ENCODE measurements around the gene ARAP1. TPM values are rescaled to one million over a fixed set of nuclear protein-coding genes. Genes with fewer than 3 reads are reported as not detected.

ARAP1 gene
- total RNA-seq, 2 experiments from 2014 or later = 77.7 to 91.5 TPM

DNA sequence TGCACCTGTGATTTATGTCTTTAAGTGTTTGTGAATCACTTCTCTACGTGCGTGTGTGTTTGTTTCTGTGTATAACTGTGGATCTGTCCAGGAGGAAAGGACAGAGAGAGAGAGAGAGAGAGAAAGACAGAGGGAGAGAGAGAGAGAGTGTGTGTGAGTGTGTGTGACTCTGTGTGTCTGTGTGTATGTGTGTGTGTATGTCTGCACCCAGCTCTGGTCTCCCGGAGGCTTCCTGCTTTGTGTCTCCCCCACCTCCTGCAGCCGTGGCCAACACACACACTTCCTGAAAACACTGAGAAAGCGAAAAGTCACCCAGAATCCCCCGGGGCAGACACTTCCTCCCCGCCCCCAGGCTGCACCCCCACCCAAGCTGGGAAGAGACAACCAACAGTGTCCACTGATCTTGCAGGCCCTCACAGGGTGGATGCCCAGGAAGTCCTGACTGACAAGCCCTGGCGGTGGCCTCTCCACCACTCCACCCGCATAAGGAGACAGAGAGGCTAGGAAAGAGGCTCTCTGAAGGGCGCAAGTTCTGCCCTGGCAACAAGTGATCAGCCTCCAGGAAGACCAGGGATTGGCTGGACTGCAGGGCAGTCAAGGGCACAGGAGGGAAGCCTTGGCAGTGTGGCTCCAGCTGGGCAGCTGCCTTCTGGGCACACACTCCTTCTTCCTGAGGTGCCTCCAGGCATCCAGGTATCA, 30.0 kb downstream of the ARAP1 start:
- H3K27ac Mint-ChIP-seq = peak overlapping the region; percentile 95
- H3K36me3 Mint-ChIP-seq (ENCODE audit: low read depth) = peaks cover 8% of the 10 kb centered on the region
- no peak for TF ChIP-seq CTCF (IDR thresholded peaks at IDR 0.05)
- no peaks in the 10 kb centered on the region for H3K9me3 Mint-ChIP-seq
- ChIA-PET CTCF (interaction anchor here (0.9 to 5.7 kb wide), 5 partner anchors 38 to 119 kb away, joined by 3 to 99 read pairs (median 7); partner anchors contain the start of genes ATG16L2 and STARD10), POLR2A (interaction anchor here (1.4 to 4.3 kb wide), 5 partner anchors 9 to 92 kb away, joined by 5 to 43 read pairs (median 5); partner anchors contain the start of genes ATG16L2 and STARD10)
- peak; percentile 91 for DNase-seq
- peak; percentile 90 for ATAC-seq
- intact Hi-C loops (cut with micrococcal nuclease) = no loop called here
- peak overlapping the region; percentile 92 for H3K4me3 Mint-ChIP-seq
- no peaks in the 10 kb centered on the region for H3K27me3 Mint-ChIP-seq
- H3K4me1 Mint-ChIP-seq (ENCODE audit: low read depth) = peaks cover 44% of the 10 kb centered on the region

- intact Hi-C loops (cut with micrococcal nuclease) = no loop called here
- POLR2A ChIA-PET = interaction anchor here (1.4 to 4.3 kb wide), 4 partner anchors 9 to 92 kb away, joined by 5 to 43 read pairs (median 6); partner anchors contain the start of genes ATG16L2 and STARD10
These were observed 30.5 kb downstream of the ARAP1 start for GRCh38 chr11:72721689-72722049.

GRCh38 chr11:72721276-72721675, 30.9 kb downstream of the ARAP1 start:
- POLR2A ChIA-PET = no interaction called here
- ATAC-seq = no peak
- no peaks in the 10 kb centered on the region for H3K9me3 Mint-ChIP-seq
- H3K27ac Mint-ChIP-seq = peak overlapping the region; percentile 95
- TF ChIP-seq CTCF (IDR thresholded peaks at IDR 0.05) = no peak
- peaks cover 8% of the 10 kb centered on the region for H3K36me3 Mint-ChIP-seq (ENCODE audit: low read depth)
- peaks cover 50% of the 10 kb centered on the region for H3K4me1 Mint-ChIP-seq (ENCODE audit: low read depth)
- H3K4me3 Mint-ChIP-seq = peak overlapping the region; percentile 92
- DNase-seq = no peak
- intact Hi-C loops (cut with micrococcal nuclease) = no loop called here
- no peaks in the 10 kb centered on the region for H3K27me3 Mint-ChIP-seq
- CTCF ChIA-PET = interaction anchor here (1.3 to 5.7 kb wide), 3 partner anchors 72 to 102 kb away, joined by 4 to 99 read pairs (median 7); partner anchors contain the start of gene STARD10

More at GRCh38 chr11:72721689-72722049, 30.5 kb downstream of the ARAP1 start:
- no peaks in the 10 kb centered on the region for H3K9me3 Mint-ChIP-seq
- peaks cover 47% of the 10 kb centered on the region for H3K4me1 Mint-ChIP-seq (ENCODE audit: low read depth)
- CTCF ChIA-PET = interaction anchor here (1.3 to 5.7 kb wide), 3 partner anchors 72 to 101 kb away, joined by 4 to 99 read pairs (median 74); partner anchors contain the start of genes ATG16L2 and STARD10
- TF ChIP-seq CTCF (IDR thresholded peaks at IDR 0.05) = no peak
- H3K36me3 Mint-ChIP-seq (ENCODE audit: low read depth) = peaks cover 8% of the 10 kb centered on the region
- H3K27ac Mint-ChIP-seq = peak overlapping the region; percentile 95
- H3K27me3 Mint-ChIP-seq = no peaks in the 10 kb centered on the region
- DNase-seq = peak; percentile 69
- H3K4me3 Mint-ChIP-seq = peak overlapping the region; percentile 92
- ATAC-seq = peak; percentile 32

GRCh38 chr11:72720784-72721183, 31.4 kb downstream of the ARAP1 start:
- Mint-ChIP-seq H3K4me1 (ENCODE audit: low read depth) (peaks cover 53% of the 10 kb centered on the region), H3K9me3 (no peaks in the 10 kb centered on the region), H3K27me3 (no peaks in the 10 kb centered on the region), H3K36me3 (ENCODE audit: low read depth) (peaks cover 8% of the 10 kb centered on the region), H3K27ac (peak overlapping the region; percentile 95), H3K4me3 (peak overlapping the region; percentile 92)
- ATAC-seq = no peak
- intact Hi-C loops (cut with micrococcal nuclease) = no loop called here
- no peak for DNase-seq
- POLR2A ChIA-PET = no interaction called here
- CTCF ChIA-PET = interaction anchor here (0.8 to 5.7 kb wide), 4 partner anchors 73 to 102 kb away, joined by 3 to 99 read pairs (median 6); partner anchors contain the start of gene STARD10
- no peak for TF ChIP-seq CTCF (IDR thresholded peaks at IDR 0.05)

- intact Hi-C loops (cut with micrococcal nuclease) = no loop called here
- peaks cover 8% of the 10 kb centered on the region for H3K36me3 Mint-ChIP-seq (ENCODE audit: low read depth)
- H3K27ac Mint-ChIP-seq = peak overlapping the region; percentile 95
- ChIA-PET CTCF (interaction anchor here (0.8 to 1.3 kb wide), 2 partner anchors 74 to 93 kb away, joined by 3 to 7 read pairs; partner anchors contain the start of gene STARD10), POLR2A (interaction anchor here (0.5 kb wide), 1 partner anchor 18 kb away, joined by 3 read pairs; no protein-coding TSS in a partner anchor)
- peaks cover 49% of the 10 kb centered on the region for H3K4me1 Mint-ChIP-seq (ENCODE audit: low read depth)
- DNase-seq (no peak), ATAC-seq (no peak)
- H3K27me3 Mint-ChIP-seq = no peaks in the 10 kb centered on the region
- H3K4me3 Mint-ChIP-seq = peak overlapping the region; percentile 92
- no peak for TF ChIP-seq CTCF (IDR thresholded peaks at IDR 0.05)
- H3K9me3 Mint-ChIP-seq = no peaks in the 10 kb centered on the region
These were observed 32.2 kb downstream of the ARAP1 start for GRCh38 chr11:72720047-72720446.

Data from activated CD8-positive, alpha-beta T cell treated with anti-CD3 and anti-CD28 coated beads for 36 hours (primary cell).